ENCODE data around the gene LRRC71.

Gene LRRC71

DNA sequence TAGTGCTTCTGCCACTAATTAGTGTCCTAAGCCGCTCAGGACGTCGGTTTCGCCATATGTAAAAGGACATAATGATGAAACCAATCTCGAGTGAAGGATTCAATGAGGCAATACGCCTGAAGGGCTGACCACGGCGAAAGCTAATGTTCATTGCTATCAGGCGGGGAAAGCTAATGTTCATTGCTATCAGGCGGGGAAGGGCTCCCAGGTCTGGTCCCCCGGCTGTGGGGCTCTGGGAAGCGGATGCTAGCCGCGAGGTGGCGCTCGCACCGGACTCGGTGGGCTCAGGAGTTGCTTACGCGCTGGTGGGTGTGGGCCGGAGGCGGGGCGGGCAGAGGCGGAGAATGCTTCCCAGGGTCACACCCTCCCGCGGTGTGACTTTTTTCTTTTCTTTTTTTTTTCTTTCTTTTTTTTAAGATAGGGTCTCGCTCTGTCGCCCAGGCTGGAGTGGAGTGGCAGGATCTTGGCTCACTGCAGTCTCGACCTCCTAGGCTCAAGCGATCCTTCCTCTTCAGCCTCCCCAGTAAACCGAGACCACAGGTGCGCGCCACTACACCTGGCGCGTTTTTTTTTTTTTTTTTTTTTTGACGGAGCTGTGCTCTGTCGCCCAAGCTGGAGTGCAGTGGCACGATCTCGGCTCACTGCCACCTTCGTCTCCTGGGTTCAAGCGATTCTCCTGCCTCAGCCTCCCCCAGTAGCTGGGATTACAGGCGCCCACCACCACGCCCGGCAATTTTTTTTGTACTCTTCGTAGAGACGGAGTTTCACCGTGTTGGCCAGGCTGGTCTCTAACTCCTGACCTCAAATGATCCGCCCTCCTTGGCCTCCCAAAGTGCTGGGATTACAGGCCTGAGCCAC is 28.0 kb upstream of the LRRC71 start:
- DNase-seq (ENCODE audit: low read depth in 3 of 3), result peak; percentile 61 to 88 (median 71)

DNA sequence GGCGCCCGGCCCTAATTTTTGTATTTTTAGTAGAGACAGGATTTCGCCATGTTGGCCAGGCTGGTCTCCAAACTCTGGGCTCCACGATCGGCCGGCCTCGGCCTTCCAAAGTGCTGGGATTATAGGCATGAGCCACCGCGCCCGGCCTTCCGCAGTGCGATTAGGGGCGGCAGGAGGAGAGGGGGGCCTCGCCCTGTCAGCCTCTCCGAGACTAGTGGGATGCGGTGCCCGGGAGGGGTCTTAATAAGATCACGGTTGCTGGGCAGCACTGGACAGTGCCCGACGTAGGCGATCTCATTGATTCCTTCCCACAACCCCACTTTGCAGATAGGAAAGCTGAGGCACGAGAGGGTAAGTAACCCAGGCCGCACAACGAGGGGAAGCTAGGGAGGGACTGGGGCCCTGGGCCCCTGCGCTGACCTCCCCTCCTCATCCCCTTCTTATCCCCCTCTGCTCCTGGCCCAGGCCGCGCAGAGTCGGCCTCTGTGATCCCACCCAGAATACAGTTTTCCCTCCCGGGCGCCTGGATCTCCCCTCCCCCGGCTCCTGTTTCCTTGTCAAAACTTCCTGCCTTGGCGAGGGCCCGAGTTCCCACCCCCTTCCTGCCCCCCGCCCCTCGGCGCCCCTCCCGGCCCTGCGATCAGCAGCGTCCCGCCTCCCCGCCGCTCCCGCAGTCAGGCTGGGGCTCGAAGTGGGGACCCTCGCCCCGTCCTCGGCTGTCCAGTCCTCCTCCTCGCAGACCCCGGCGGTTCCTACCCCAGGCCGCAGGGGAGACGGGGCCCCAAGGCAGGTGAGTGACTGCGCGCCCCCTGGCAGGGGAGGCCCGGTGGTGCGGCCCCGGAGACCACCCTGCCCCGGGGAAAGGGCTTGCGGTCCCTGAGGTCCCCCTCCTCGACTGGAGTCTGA is 27.1 kb upstream of the LRRC71 start, which contains the start of gene PEAR1:
TSS of gene PEAR1 (plus strand) at position 671 of the 906 bp plus-strand sequence. CDS start 10,209 bp downstream, outside the sequence.
- DNase-seq (ENCODE audit: low read depth in 3 of 3), result no peak

DNA sequence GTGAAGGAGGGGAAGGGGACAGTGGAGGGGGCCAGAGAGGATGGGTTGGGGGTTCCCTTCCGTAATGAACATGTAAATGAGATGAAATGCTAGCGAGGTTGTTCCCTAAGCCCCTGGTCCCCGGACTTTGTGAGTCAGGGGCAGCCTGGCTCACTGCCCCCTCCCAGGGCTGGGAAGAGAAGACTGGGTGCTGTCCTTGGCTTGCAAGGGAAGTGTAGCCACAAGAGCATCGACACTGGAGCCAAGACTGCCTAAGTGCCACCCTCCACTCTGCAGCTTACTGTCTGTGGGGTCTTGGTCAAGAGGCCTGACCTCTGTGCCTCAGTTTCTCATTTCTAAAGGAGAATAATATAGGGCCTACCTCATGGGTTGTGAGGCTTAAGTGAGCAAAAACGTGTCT is 26.4 kb upstream of the LRRC71 start:
- DNase-seq (ENCODE audit: low read depth in 3 of 3), result no peak

DNA sequence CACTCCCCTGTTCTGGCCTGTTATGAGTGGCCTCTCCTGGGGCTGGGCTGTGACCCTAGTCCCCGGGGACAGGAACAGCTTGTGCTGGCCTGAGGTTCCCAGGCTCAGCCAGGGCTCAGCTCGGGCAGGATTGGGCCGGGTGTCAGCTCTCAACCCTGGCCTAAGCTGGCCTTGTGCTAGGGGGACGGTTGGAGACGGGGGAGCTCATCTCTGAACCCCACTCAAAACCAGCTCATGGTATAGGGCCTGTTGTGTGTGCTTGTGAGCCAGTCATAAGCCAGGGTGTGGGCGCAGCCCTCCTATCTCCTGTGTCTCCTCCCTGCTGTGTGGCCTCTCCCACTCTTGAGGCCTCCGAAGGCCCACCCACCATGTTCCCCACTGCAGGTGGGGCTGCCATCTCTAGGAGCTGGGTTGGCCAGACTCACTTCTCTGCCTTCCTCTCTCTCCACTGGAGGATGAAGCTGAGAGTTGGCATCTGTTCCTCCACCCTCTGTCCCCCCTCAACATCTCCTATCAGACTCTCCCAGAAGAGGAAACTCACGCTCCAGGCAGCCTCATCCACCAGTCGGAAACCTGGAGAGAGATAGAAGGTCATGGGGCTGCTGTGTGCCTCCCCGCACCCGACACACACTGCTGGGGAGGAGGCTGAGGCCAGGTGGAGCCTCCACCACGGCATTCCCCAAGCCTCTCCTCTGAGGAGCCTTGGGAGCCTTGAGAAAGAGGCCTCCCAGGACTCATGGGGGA is 25.5 kb upstream of the LRRC71 start:
- DNase-seq (ENCODE audit: low read depth in 3 of 3), result no peak

DNA sequence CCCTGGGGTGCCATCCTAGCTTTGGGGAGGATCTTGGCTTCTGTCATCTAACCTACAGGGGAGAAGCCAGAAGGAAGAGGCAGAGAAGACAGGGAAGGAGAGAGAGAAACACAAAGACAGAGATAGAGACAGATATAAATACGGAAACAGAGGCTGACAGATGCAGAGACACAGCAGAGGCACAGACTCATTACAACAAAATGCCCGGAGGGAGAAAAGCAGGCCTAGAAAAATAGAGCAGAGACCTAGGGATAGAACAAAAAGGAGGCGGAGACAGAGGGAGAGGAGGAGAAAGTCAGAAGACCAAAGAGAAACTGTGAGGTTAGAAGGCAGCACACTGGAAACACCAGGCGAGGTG is 25.0 kb upstream of the LRRC71 start:
- DNase-seq (ENCODE audit: low read depth in 3 of 3), result no peak

DNA sequence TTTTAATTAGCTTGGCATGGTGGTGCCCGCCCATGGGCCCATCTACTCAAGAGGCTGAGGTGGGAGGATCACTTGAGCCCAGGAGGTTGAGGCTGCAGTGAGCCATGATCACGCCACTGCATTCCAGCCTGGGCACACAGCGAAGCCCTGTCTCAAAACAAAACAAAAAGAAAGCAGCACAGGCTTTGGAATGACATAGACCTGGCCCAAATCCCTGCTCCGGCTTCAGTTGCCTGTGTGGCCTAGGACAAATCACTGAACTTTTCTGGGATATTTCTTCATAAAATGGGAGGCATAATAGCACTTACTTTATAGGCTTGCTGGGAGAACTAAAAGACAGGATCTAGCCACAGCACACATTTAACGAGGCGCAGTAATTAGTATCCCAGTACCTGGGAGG is 24.5 kb upstream of the LRRC71 start:
- DNase-seq (ENCODE audit: low read depth in 3 of 3), result no peak

DNA sequence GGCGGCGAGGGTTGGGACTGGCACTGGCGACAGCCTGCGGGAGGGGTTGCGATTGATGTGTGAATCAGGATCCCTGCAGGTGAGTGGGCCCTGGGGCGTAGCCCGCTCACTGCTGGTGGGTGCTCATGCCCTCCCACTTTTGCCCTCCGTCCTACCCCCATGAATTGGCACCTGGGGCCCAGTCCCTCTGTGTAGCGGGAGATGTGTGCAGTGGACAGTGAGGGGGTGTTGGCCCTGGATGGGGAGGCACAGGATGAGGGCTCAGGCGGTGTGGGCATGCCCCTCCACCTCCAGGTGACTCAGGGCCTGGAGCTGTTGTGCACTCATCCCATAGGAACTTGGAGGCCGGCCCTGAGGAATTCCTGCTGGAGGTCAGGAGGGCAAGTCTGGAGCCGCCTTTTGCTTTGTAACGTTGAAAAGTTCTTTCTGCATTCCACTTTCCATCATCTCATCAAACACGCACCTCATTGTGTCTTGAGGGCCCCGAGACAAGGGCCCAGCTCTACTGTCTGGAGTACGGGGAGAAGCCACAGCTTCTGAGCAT is 23.9 kb upstream of the LRRC71 start:
- DNase-seq (ENCODE audit: low read depth in 3 of 3), result no peak

DNA sequence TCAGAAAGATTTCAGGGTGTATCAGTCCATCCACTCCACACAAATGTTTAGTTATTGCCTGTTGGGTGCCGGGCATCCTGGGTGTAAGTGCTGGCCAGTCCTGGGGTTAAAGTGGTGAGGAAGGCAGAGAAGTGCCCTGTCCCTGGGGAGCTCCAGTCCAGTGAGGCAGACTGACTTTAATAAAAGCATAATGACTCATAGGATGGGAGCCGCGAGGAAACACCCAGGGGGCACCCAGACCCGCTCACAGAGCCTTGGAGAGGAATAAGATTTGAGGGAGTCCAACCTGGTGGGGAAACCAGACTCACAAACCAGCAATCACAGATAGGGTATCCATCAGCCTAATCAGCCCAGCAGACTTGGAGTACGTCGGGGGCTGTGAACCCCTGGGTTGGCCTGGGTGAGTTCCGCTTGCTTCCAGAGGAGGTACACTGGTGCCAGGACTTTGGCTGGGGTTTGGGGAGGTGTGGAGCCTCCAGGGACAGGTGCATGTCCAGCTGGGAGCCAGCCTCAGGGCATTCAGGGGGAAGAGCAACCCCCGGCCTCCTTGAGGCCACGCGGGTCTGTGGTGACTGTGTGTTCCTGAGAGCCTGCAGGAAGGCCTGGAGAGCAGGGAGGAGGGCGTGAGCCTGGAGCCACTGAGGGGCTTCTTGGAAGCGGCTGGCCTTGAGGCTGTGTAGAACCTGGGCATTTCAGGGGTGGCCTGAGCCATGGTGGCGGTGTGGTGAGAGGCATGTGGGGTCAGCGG is 23.2 kb upstream of the LRRC71 start:
- no peak for DNase-seq (ENCODE audit: low read depth in 3 of 3)

DNA sequence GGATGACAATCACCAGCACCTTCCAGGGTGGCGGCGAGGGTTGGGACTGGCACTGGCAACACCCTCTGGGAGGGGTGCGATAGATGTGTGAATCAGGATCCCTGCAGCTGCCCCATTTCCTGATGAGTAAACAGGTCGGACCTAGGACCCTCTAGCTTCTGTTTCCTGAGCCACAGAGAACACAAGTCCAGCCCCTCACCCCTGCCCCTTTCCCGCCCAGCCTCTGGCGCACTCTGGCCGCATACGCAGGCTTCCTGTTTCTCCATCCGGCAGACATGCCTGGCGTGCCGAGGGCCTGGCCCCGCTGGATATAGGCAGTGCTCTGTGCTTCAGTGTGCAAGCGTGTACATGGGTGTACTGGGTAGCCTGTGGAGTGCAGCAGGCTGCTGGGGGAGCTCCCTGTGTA is 22.3 kb upstream of the LRRC71 start:
- DNase-seq (ENCODE audit: low read depth in 3 of 3), result no peak

DNA sequence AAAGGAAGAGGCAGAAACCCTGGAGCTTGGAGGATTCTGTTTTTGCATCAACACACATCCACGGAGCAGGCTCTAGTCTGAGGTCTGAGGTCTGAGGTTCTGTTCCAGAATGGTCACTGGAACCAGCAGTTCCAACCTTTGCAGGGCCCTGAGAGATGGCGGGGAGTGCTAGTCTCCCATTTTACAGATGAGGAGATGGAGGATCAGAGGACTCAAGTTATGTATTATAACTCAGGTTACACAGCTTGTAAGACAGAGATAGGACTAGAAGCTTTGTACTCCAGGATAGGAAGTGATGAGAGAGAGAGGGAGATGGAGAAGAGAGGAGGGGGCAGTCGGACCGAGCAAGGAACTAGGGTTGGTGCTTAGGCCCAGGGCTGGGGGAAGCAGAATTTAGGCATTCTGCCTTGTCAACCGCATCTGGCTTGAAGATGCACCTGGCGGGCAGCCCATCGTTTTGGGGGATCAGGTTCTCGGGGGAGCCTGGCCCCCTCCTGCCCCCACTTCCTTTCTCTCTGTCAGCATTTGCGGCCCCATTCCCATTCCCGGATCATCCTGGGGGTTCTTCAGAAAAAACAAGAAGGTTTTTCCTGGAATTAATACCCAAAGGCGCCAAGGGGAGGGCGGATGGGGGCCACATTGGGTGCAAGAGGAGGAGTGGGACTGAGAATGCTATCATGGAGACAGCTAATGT is 21.3 kb upstream of the LRRC71 start:
- no peak for DNase-seq (ENCODE audit: low read depth in 3 of 3)

DNA sequence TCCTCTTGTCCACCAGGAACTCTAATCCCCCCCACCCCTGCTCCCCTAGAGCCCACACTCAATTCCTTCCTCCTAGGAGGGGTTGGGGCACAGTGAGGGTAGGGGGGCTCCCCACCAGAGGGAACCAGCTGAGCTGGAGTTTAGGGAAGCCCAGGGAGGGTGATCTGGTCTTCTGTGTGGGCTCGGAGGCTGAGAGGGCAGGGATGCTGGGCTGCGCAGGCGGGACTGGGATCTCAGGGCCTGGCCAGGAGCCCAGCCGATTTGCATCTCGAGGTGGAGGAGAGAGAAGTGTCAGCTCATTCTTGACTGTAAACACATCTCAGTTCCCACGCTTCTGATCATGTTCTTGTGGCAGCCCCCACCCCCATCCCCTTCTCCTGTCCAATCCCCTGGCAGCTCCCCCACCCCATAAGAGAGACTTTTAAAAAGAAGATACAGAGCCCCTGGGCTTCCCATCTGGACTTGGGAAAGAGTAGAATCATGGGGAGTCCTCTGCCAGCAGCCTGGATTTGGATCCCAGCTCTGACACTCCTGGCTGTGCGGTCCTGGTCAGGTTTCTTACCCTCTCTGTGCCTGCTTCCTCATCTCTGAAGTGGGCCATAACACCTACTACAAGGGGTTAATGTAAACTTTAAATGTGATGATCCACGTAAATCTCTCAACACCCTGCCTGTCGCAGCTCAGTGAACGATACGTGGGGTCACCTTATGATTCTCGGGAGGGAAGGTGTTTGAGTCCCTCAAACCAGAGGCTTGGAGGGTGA is 20.3 kb upstream of the LRRC71 start:
- no peak for DNase-seq (ENCODE audit: low read depth in 3 of 3)

DNA sequence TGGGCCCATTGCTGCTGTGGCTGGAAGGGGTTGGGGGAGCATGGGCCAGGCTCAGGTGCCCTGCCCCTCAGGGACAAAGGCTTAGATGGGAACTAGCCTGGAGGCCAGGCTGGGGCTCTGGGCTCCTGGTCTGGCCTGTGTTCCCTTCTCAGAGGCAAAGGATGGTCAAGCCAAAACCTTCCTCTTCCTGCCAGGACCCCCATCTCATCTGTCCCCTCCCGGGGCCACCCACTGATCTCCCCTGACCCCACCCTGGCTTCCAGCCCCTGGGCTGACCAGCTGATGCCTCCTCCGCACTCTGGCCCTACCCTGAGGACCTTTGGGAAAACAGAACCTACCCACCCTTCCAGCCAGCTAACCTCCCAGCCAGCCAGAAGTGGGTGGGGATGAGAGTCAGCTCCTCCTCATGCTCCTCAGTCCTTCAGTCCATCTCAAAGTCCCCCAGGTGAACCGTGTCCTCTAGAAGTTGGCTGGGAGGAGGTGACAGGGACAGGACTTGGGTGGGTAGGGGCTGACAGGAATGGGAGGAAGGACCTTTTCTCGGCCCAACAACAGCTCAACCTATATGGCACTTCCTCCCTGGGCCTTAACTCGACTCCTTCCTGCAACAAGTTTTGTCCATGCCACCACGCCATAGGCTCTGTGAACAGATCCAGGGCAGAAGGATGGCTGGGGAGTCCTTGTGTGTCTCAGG is 19.4 kb upstream of the LRRC71 start:
- no peak for DNase-seq (ENCODE audit: low read depth in 3 of 3)

DNA sequence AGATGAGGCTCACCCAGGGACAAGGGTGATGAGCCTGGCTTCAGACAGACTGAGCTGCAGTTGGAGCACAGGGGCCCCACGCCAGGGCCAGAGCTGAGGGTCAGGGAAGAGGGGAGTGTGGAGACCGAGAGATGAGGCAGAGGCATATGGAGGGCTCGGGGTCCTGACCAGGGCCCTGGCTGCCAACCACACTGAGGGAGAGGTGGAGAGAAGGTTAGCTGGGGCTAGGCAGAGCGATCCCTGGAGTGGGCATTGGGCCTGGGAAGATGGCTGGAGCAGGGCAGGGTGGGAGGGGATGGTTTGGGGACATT is 18.9 kb upstream of the LRRC71 start:
- DNase-seq (ENCODE audit: low read depth in 3 of 3), result no peak

DNA sequence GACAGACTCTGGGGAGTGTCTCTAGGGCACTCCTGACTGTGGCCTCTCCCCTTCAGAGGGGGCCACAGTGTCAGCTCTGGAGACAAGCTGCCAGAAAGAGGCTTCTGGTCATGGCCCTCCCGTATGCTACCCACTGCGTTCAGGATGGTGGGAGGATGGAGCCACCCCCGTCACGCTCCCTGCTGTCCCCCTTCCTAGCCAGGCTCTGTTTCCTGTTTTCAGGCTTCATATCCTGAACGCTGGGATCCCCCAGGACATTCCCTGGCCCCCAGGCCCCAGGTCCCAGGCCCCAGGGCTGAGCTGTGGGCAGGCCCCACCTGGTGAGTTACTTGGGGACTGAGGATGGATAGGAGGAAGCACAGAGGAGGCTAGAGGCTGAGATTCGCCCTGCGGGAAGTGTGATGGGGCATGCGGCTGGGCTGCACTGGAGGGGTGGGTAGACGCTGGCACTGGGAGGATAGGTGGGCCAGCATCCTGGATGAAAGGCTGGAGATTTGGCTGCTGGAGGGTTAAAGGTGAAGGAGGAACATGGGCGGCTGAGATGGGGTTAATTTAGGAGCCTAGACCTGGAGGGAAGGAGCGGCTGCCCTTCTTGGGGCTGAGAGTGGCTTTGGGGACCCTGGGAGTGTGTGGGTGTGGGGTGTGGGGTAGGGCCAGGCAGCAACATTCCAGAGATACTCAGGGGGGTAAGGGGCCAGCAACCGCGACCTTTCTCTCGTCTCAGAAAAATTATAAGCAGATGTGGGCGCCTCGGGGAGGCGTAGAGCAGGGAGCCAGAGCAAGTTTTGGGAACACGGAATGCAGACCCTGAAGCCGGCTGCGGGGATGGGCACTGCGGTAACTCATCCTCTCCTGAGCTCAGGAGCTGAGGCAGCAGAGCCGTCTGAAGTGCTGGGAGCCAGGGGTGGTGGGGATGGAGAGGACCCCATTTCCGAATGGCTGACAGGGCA is 18.2 kb upstream of the LRRC71 start:
- DNase-seq (ENCODE audit: low read depth in 3 of 3), result no peak

DNA sequence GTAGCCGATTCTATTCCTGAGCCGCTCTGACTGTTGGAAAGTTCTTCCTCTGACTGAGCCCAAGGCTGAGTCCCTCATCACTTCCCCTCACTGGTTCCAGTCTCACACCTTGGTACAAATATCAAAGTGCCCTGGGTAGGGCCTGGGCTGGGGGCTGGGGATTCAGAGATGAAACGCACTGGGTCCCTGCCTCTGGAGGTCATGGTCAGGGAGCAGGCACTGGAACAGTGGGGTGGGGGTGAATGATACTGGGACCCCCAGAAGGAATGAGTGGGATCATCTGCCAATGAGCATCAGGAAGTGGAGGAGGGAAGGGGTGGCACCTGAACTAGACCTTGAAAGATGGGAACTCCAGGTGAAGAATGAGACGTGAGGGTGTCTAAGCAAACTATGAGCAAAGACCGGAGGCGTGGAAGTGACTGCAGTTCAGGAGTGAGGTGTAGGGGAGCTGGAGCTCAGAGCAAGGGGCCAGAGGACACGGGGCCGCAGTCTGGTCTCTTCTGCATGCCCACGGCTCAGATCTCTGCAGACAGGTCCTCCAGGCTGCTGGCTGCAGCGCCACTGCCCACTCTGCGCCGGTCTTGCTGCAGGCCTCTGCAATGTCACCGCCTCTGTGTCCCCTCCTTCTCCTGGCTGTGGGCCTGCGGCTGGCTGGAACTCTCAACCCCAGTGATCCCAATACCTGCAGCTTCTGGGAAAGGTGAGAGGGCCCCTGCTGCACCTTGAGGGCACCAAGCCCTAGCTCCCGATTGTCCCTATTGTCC is 16.9 kb upstream of the LRRC71 start:
- no peak for DNase-seq (ENCODE audit: low read depth in 3 of 3)

DNA sequence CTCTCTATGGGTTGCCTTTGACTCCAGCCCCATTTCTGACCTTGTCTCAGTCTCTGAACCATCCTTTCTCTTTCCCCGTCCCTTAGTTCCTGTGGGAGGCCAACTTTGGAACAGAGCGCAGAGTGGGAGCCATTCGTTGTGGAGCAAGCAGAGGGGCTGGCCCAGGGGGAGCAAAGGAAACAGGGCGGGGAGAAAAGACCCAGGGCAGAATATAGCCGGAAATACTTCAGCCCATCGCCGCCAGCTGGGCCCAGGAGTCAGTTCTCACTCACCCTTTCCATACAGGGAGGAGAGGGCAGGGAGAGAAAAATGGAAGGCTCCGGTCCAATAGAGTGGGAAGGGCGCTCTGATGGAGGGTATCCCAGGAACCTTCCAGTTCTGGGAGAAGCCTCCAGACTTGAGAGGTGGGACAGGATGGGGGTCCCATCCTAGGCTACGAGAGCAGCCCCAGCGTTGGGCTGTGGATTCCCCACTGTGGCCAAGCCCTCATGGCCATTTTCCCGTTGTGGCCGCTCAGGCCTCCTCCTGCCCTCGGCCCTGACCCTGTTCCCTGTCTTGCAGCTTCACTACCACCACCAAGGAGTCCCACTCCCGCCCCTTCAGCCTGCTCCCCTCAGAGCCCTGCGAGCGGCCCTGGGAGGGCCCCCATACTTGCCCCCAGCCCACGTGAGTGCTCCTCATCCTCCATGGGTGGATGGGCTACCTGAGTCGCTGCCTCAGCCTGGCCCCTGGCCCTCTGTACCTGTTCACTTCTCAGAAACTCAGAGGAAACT is 16.1 kb upstream of the LRRC71 start:
- DNase-seq (ENCODE audit: low read depth in 3 of 3), result no peak

DNA sequence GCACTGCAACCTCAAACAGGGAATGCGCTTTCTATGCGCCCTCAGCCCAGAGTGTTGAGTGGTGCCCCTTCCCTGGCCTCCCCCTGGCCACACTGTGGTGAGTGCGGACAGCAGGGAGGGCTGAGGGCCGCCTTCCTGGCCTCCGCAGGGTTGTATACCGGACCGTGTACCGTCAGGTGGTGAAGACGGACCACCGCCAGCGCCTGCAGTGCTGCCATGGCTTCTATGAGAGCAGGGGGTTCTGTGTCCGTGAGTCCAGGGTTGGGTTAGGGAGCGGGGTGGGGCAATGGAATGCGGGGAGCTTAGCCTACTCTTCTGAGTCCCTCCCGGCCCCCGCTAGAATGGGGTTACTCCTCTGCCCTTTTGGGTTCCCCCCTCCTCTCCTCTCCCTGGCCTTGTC is 15.3 kb upstream of the LRRC71 start:
- no peak for DNase-seq (ENCODE audit: low read depth in 3 of 3)
